ENCODE results near the gene REXO1.
A peak's percentile ranks its signal among the peaks of the same experiment; 100 is the strongest.
"Not testable (repeated sequence)": the region's sequence is repeated elsewhere in the genome, so short reads cannot be mapped to it uniquely, and the experiment has no call there.

The REXO1 gene

GRCh38 chr19:1885398-1886119, 37.3 kb upstream of the REXO1 start, which contains the start of gene ABHD17A:
Gene ABHD17A (minus strand): TSS chr19:1885496. CDS start chr19:1881566, 3,930 bp downstream.
- peak; percentile 95 for DNase-seq
- not testable (repeated sequence) for H3K27me3 ChIP-seq (ENCODE audit: insufficient read depth, low read length, poor library complexity); H2AK5ac ChIP-seq (ENCODE audit: low read length); H2BK5ac ChIP-seq (ENCODE audit: low read length); H2BK120ac ChIP-seq (ENCODE audit: low read depth, low read length); H3K36me3 ChIP-seq (ENCODE audit: control insufficient read depth, insufficient read depth, low read length); H3K23ac ChIP-seq (ENCODE audit: low read length); H3K27ac ChIP-seq (ENCODE audit: low read depth, low read length); H4K5ac ChIP-seq (ENCODE audit: low read length); H3K4ac ChIP-seq (ENCODE audit: low read depth, low read length); H4K8ac ChIP-seq (ENCODE audit: low read depth, low read length); H3K4me1 ChIP-seq (ENCODE audit: control insufficient read depth, low read depth, low read length); H2BK15ac ChIP-seq (replicated peaks; ENCODE audit: low read depth)
- H3K18ac ChIP-seq (ENCODE audit: low read length) = peak within 1 kb of the TSS; percentile 43
- peaks cover 23% of the 10 kb centered on the region for H3K79me1 ChIP-seq (ENCODE audit: low read length)
- H3K4me3 ChIP-seq (ENCODE audit: low read length) = peak within 1 kb of the TSS; percentile 90
- peak within 1 kb of the TSS; percentile 92 for H3K56ac ChIP-seq (ENCODE audit: low read length)
- H3K9ac ChIP-seq (ENCODE audit: low read length) = peak within 1 kb of the TSS; percentile 89
- H3K79me2 ChIP-seq (ENCODE audit: control insufficient read depth, insufficient read depth, low read length) = peaks cover 28% of the 10 kb centered on the region
- H3K4me2 ChIP-seq (ENCODE audit: low read length) = peak within 1 kb of the TSS; percentile 93
- no CpG with 5 or more reads among the region's 46 CpGs for WGBS (ENCODE audit: extremely low coverage, insufficient coverage, low lambda C conversion rate)

GRCh38 chr19:1884719-1885334, 36.5 kb upstream of the REXO1 start:
- H3K4me3 ChIP-seq (ENCODE audit: low read length) = peak overlapping the region; percentile 90
- no peak for DNase-seq

DNA sequence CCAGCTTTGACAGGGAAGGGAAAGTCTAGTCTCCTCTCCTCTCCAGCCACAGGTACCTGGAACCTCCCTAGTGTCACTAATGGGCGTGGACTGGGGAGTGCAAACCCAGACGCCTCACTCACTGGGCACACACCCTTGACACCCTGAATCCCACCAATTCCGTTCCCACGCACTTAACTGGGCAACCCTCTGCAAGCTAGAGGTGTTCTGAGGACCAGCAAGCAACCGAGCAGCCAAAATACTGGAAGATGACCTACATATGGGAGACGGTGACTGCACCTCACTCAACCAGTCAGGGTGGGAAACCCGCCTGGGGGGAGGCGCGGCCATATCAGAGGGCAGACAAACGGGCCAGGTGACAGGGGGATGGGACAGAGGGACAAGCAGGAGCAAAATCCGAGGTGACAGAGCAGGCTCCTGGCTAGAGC, 36.0 kb upstream of the REXO1 start:
- no peak for DNase-seq
- peak overlapping the region; percentile 90 for H3K4me3 ChIP-seq (ENCODE audit: low read length)
- no peaks in the 10 kb centered on the region for H3K27me3 ChIP-seq (ENCODE audit: insufficient read depth, low read length, poor library complexity)
- peak overlapping the region; percentile 93 for H3K4me2 ChIP-seq (ENCODE audit: low read length)
- no peak overlapping the region for H4K8ac ChIP-seq (ENCODE audit: low read depth, low read length)
- H2BK120ac ChIP-seq (ENCODE audit: low read depth, low read length) = no peak overlapping the region
- peak overlapping the region; percentile 92 for H3K56ac ChIP-seq (ENCODE audit: low read length)
- no peak overlapping the region for H3K27ac ChIP-seq (ENCODE audit: low read depth, low read length)
- no peak overlapping the region for H3K23ac ChIP-seq (ENCODE audit: low read length)
- no peak overlapping the region for H2BK15ac ChIP-seq (replicated peaks; ENCODE audit: low read depth)
- no peaks in the 10 kb centered on the region for H3K36me3 ChIP-seq (ENCODE audit: control insufficient read depth, insufficient read depth, low read length)
- H4K5ac ChIP-seq (ENCODE audit: low read length) = no peak overlapping the region
- H3K4me1 ChIP-seq (ENCODE audit: control insufficient read depth, low read depth, low read length) = peaks cover 10% of the 10 kb centered on the region
- H2BK5ac ChIP-seq (ENCODE audit: low read length) = no peak overlapping the region
- peaks cover 28% of the 10 kb centered on the region for H3K79me2 ChIP-seq (ENCODE audit: control insufficient read depth, insufficient read depth, low read length)
- H2AK5ac ChIP-seq (ENCODE audit: low read length) = no peak overlapping the region
- WGBS (ENCODE audit: extremely low coverage, insufficient coverage, low lambda C conversion rate) = no CpG with 5 or more reads among the region's 11 CpGs
- H3K9ac ChIP-seq (ENCODE audit: low read length) = peak overlapping the region; percentile 89
- peaks cover 23% of the 10 kb centered on the region for H3K79me1 ChIP-seq (ENCODE audit: low read length)
- no peak overlapping the region for H3K4ac ChIP-seq (ENCODE audit: low read depth, low read length)
- H3K18ac ChIP-seq (ENCODE audit: low read length) = no peak overlapping the region

More at GRCh38 chr19:1884719-1885334, 36.5 kb upstream of the REXO1 start:
- no peak overlapping the region for H3K23ac ChIP-seq (ENCODE audit: low read length)
- peaks cover 10% of the 10 kb centered on the region for H3K4me1 ChIP-seq (ENCODE audit: control insufficient read depth, low read depth, low read length)
- peak overlapping the region; percentile 89 for H3K9ac ChIP-seq (ENCODE audit: low read length)
- WGBS (ENCODE audit: extremely low coverage, insufficient coverage, low lambda C conversion rate) = no CpG with 5 or more reads among the region's 56 CpGs
- no peaks in the 10 kb centered on the region for H3K27me3 ChIP-seq (ENCODE audit: insufficient read depth, low read length, poor library complexity)
- no peak overlapping the region for H4K8ac ChIP-seq (ENCODE audit: low read depth, low read length)
- no peak overlapping the region for H2BK120ac ChIP-seq (ENCODE audit: low read depth, low read length)
- peaks cover 28% of the 10 kb centered on the region for H3K79me2 ChIP-seq (ENCODE audit: control insufficient read depth, insufficient read depth, low read length)
- H3K4ac ChIP-seq (ENCODE audit: low read depth, low read length) = no peak overlapping the region
- H2BK5ac ChIP-seq (ENCODE audit: low read length) = no peak overlapping the region
- no peak overlapping the region for H2BK15ac ChIP-seq (replicated peaks; ENCODE audit: low read depth)
- H3K18ac ChIP-seq (ENCODE audit: low read length) = peak overlapping the region; percentile 43
- H3K79me1 ChIP-seq (ENCODE audit: low read length) = peaks cover 23% of the 10 kb centered on the region
- no peak overlapping the region for H2AK5ac ChIP-seq (ENCODE audit: low read length)
- peak overlapping the region; percentile 92 for H3K56ac ChIP-seq (ENCODE audit: low read length)
- H4K5ac ChIP-seq (ENCODE audit: low read length) = no peak overlapping the region
- H3K4me2 ChIP-seq (ENCODE audit: low read length) = peak overlapping the region; percentile 93
- no peak overlapping the region for H3K27ac ChIP-seq (ENCODE audit: low read depth, low read length)
- H3K36me3 ChIP-seq (ENCODE audit: control insufficient read depth, insufficient read depth, low read length) = no peaks in the 10 kb centered on the region

DNA sequence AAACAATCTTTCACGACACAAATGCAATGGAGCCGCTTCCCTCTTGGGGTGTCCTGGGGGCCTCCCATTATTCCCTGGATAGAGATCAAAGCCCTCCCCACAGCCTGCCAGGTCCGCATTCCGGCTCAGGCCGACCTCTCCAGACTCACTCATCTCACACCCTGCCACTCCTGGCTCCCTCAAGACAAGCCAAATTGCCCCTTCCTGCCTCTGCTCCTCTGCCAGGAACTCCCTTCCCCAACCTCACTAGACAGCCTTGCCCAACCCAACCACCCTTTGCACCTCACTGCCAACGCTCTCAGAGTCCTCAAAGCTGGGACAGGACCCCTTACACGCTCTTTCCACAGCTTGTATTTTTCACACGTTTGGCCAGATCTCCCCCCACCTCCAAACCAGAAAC, 35.5 kb upstream of the REXO1 start:
- no peak overlapping the region for H3K4ac ChIP-seq (ENCODE audit: low read depth, low read length)
- peak overlapping the region; percentile 50 for H3K9ac ChIP-seq (ENCODE audit: low read length)
- peaks cover 23% of the 10 kb centered on the region for H3K79me1 ChIP-seq (ENCODE audit: low read length)
- H3K36me3 ChIP-seq (ENCODE audit: control insufficient read depth, insufficient read depth, low read length) = no peaks in the 10 kb centered on the region
- H3K27me3 ChIP-seq (ENCODE audit: insufficient read depth, low read length, poor library complexity) = no peaks in the 10 kb centered on the region
- no peak overlapping the region for H2AK5ac ChIP-seq (ENCODE audit: low read length)
- H3K56ac ChIP-seq (ENCODE audit: low read length) = peak overlapping the region; percentile 92
- WGBS (ENCODE audit: extremely low coverage, insufficient coverage, low lambda C conversion rate) = no CpG with 5 or more reads among the region's 8 CpGs
- no peak overlapping the region for H2BK120ac ChIP-seq (ENCODE audit: low read depth, low read length)
- peaks cover 10% of the 10 kb centered on the region for H3K4me1 ChIP-seq (ENCODE audit: control insufficient read depth, low read depth, low read length)
- H4K8ac ChIP-seq (ENCODE audit: low read depth, low read length) = no peak overlapping the region
- H2BK5ac ChIP-seq (ENCODE audit: low read length) = no peak overlapping the region
- DNase-seq = no peak
- no peak overlapping the region for H3K27ac ChIP-seq (ENCODE audit: low read depth, low read length)
- H4K5ac ChIP-seq (ENCODE audit: low read length) = no peak overlapping the region
- H3K4me3 ChIP-seq (ENCODE audit: low read length) = no peak overlapping the region
- H3K18ac ChIP-seq (ENCODE audit: low read length) = no peak overlapping the region
- no peak overlapping the region for H3K23ac ChIP-seq (ENCODE audit: low read length)
- peak overlapping the region; percentile 31 for H3K4me2 ChIP-seq (ENCODE audit: low read length)
- H3K79me2 ChIP-seq (ENCODE audit: control insufficient read depth, insufficient read depth, low read length) = peaks cover 28% of the 10 kb centered on the region
- H2BK15ac ChIP-seq (replicated peaks; ENCODE audit: low read depth) = no peak overlapping the region

- no peak overlapping the region for H3K23ac ChIP-seq (ENCODE audit: low read length)
- H3K9ac ChIP-seq (ENCODE audit: low read length) = peak overlapping the region; percentile 41
- no CpG with 5 or more reads among the region's 25 CpGs for WGBS (ENCODE audit: extremely low coverage, insufficient coverage, low lambda C conversion rate)
- H3K4me1 ChIP-seq (ENCODE audit: control insufficient read depth, low read depth, low read length) = peaks cover 10% of the 10 kb centered on the region
- peak overlapping the region; percentile 74 for H3K56ac ChIP-seq (ENCODE audit: low read length)
- H3K4ac ChIP-seq (ENCODE audit: low read depth, low read length) = no peak overlapping the region
- H3K79me2 ChIP-seq (ENCODE audit: control insufficient read depth, insufficient read depth, low read length) = peaks cover 28% of the 10 kb centered on the region
- no peak overlapping the region for H2BK5ac ChIP-seq (ENCODE audit: low read length)
- no peak overlapping the region for H2BK120ac ChIP-seq (ENCODE audit: low read depth, low read length)
- peaks cover 23% of the 10 kb centered on the region for H3K79me1 ChIP-seq (ENCODE audit: low read length)
- H3K4me3 ChIP-seq (ENCODE audit: low read length) = no peak overlapping the region
- H2AK5ac ChIP-seq (ENCODE audit: low read length) = no peak overlapping the region
- H4K8ac ChIP-seq (ENCODE audit: low read depth, low read length) = no peak overlapping the region
- no peak overlapping the region for H3K4me2 ChIP-seq (ENCODE audit: low read length)
- no peak overlapping the region for H2BK15ac ChIP-seq (replicated peaks; ENCODE audit: low read depth)
- no peak overlapping the region for H3K27ac ChIP-seq (ENCODE audit: low read depth, low read length)
- H3K18ac ChIP-seq (ENCODE audit: low read length) = no peak overlapping the region
- H3K27me3 ChIP-seq (ENCODE audit: insufficient read depth, low read length, poor library complexity) = no peaks in the 10 kb centered on the region
- H3K36me3 ChIP-seq (ENCODE audit: control insufficient read depth, insufficient read depth, low read length) = no peaks in the 10 kb centered on the region
- no peak for DNase-seq
- no peak overlapping the region for H4K5ac ChIP-seq (ENCODE audit: low read length)
These were observed 34.8 kb upstream of the REXO1 start for GRCh38 chr19:1882786-1883692.

Measured in mesendoderm (in vitro differentiated cells).